Natural killer cell (primary cell): ENCODE data around the gene ANXA2. TPM values are rescaled to one million over a fixed set of nuclear protein-coding genes. Genes with fewer than 3 reads are reported as not detected.

Experiments
- ATAC-seq, 3 donors: fragments of 150-1000 bp in 2 of 3; fragments of 200-7000 bp in 1 of 3; cut with Tn5 transposase; 1 replicate in 1 of 3; 2 replicates in 2 of 3; pipeline ENCODE4 v1.10.0; 2021; ENCODE audit warnings: mild to moderate bottlenecking in 2 of 3, moderate library complexity in 2 of 3
- DNase-seq, 2 donors: peaks; one replicate each; pipeline versions ENCODE4 v3.0.0 to v3.0.0-alpha.2; 2013 to 2021; ENCODE audit warnings: mixed read lengths in 1 of 2
- H3K27ac ChIP-seq: one replicate; pipeline ENCODE4 v1.5.1; 2013; ENCODE audit warnings: mild to moderate bottlenecking, low read length
- H3K27me3 ChIP-seq: one replicate; pipeline ENCODE4 v1.6.1; 2013; ENCODE audit warnings: low read length; ENCODE audit not compliant: control insufficient read depth, insufficient read depth
- H3K36me3 ChIP-seq: one replicate; pipeline ENCODE4 v1.6.1; 2013; ENCODE audit warnings: low read length; ENCODE audit not compliant: control insufficient read depth, insufficient read depth
- H3K4me1 ChIP-seq: one replicate; pipeline ENCODE4 v1.6.1; 2013; ENCODE audit warnings: low read length; ENCODE audit not compliant: control insufficient read depth, insufficient read depth
- H3K4me3 ChIP-seq: one replicate; pipeline ENCODE4 v1.5.1; 2013; ENCODE audit warnings: low read length
- H3K9me3 ChIP-seq: one replicate; pipeline ENCODE4 v1.6.1; 2013; ENCODE audit warnings: low read length; ENCODE audit not compliant: control insufficient read depth, insufficient read depth
- H3K27ac Mint-ChIP-seq, 2 donors: one replicate each; pipeline ENCODE4 v1.8.0; 2022; ENCODE audit warnings: mild to moderate bottlenecking in 2 of 2, mixed read lengths in 2 of 2, moderate library complexity in 1 of 2
- H3K27me3 Mint-ChIP-seq, 2 donors: one replicate each; pipeline ENCODE4 v1.8.0; 2022; ENCODE audit warnings: low read depth in 2 of 2, mixed read lengths in 2 of 2
- H3K36me3 Mint-ChIP-seq: one replicate; pipeline ENCODE4 v1.8.0; 2022; ENCODE audit warnings: mixed read lengths
- H3K4me1 Mint-ChIP-seq, 2 donors: one replicate each; pipeline ENCODE4 v1.8.0; 2022; ENCODE audit warnings: mixed read lengths in 2 of 2
- H3K4me3 Mint-ChIP-seq: one replicate; pipeline ENCODE4 v1.8.0; 2022; ENCODE audit warnings: mild to moderate bottlenecking, moderate library complexity, mixed read lengths
- H3K9me3 Mint-ChIP-seq, 2 donors: one replicate each; pipeline ENCODE4 v1.8.0; 2022; ENCODE audit warnings: mixed read lengths in 2 of 2
- CTCF ChIP-seq: fragments of 200-600 bp; IDR thresholded peaks from one replicate; pipeline ENCODE4 v1.8.0; 2022; ENCODE audit warnings: antibody characterized with exemption
- WGBS: methylation state at CpG from one replicate; pipeline ENCODE4 v1.1.7; 2013; ENCODE audit warnings: missing lambda C conversion rate; ENCODE audit not compliant: insufficient coverage; 5-methylcytosine and 5-hydroxymethylcytosine counted together
- intact Hi-C: fragments of 100-400 bp; cut with micrococcal nuclease; formaldehyde crosslinking; loops from one replicate; pipeline ENCODE4 v1.14.2; 2022
- total RNA-seq, 4 donors: library from RNA; stranded (reverse); fragments of 120-200 nt in 1 of 4; gene quantifications; one replicate each; pipeline versions ENCODE4 v1.2.3 to v1.2.4, GENCODE V29; 2013 to 2022

The ANXA2 gene
- total RNA-seq, 3 donors from 2014 or later (not counting 1 experiment from before 2014, with no cell fraction given), result 132 to 230 (median 155) TPM

GRCh38 chr15:60344987-60345386, 52.8 kb downstream of the ANXA2 start:
- H3K36me3 Mint-ChIP-seq, result no peaks in the 10 kb centered on the region

GRCh38 chr15:60344461-60344860, 53.3 kb downstream of the ANXA2 start:
- H3K4me1 Mint-ChIP-seq, result peaks cover 6 to 7% of the 10 kb centered on the region in 2 donors

More at GRCh38 chr15:60344987-60345386, 52.8 kb downstream of the ANXA2 start:
- DNase-seq (no peak), ATAC-seq (no peak)
- Histone ChIP-seq H3K27me3 (no peaks in the 10 kb centered on the region), H3K27ac (no peak overlapping the region), H3K36me3 (peaks cover 31% of the 10 kb centered on the region), H3K9me3 (no peaks in the 10 kb centered on the region), H3K4me3 (no peak overlapping the region), H3K4me1 (no peaks in the 10 kb centered on the region)
- intact Hi-C loops, result no loop called here
- Mint-ChIP-seq H3K4me3 (no peak overlapping the region), H3K27ac (no peak overlapping the region), H3K27me3 (no peaks in the 10 kb centered on the region), H3K4me1 (peaks cover 6 to 7% of the 10 kb centered on the region in 2 donors), H3K9me3 (no peaks in the 10 kb centered on the region)
- TF ChIP-seq CTCF, result no peak
- WGBS, result 100% methylated on average over 1 of the region's 2 CpGs

GRCh38 chr15:60343221-60343970, 54.4 kb downstream of the ANXA2 start:
- Mint-ChIP-seq H3K4me3 (no peak overlapping the region), H3K27me3 (no peaks in the 10 kb centered on the region), H3K9me3 (no peaks in the 10 kb centered on the region), H3K27ac (peak overlapping the region; percentile 26 to 59), H3K36me3 (no peaks in the 10 kb centered on the region), H3K4me1 (peaks cover 6 to 7% of the 10 kb centered on the region in 2 donors)
- 70% methylated on average over 5 of the region's 5 CpGs for WGBS
- H3K27me3 ChIP-seq, result no peaks in the 10 kb centered on the region
- no peak overlapping the region for H3K4me3 ChIP-seq
- peaks cover 21% of the 10 kb centered on the region for H3K36me3 ChIP-seq
- H3K9me3 ChIP-seq, result no peaks in the 10 kb centered on the region
- TF ChIP-seq CTCF, result no peak
- DNase-seq, result no peak
- H3K27ac ChIP-seq, result no peak overlapping the region
- ATAC-seq, result peak in 1 of 3 donors; percentile 28
- no peaks in the 10 kb centered on the region for H3K4me1 ChIP-seq
- intact Hi-C loops, result no loop called here

More at GRCh38 chr15:60344461-60344860, 53.3 kb downstream of the ANXA2 start:
- H3K36me3 Mint-ChIP-seq, result no peaks in the 10 kb centered on the region
- no peak overlapping the region for H3K4me3 Mint-ChIP-seq
- DNase-seq, result no peak
- Histone ChIP-seq H3K27me3 (no peaks in the 10 kb centered on the region), H3K4me3 (no peak overlapping the region), H3K4me1 (no peaks in the 10 kb centered on the region), H3K36me3 (peaks cover 30% of the 10 kb centered on the region), H3K27ac (no peak overlapping the region), H3K9me3 (no peaks in the 10 kb centered on the region)
- no peaks in the 10 kb centered on the region for H3K27me3 Mint-ChIP-seq
- WGBS, result 98% methylated on average over 8 of the region's 8 CpGs
- no peak for ATAC-seq
- intact Hi-C loops, result no loop called here
- TF ChIP-seq CTCF, result no peak
- no peak overlapping the region for H3K27ac Mint-ChIP-seq
- H3K9me3 Mint-ChIP-seq, result no peaks in the 10 kb centered on the region
